GM12875 (cell line): ENCODE data around the gene SYT17.

Experiments
- H3K4me3 ChIP-seq: one replicate; pipeline ENCODE4 v1.5.1; 2011; ENCODE audit warnings: low read depth, low read length, control low read depth
- TF ChIP-seq, protein P1 (sequence below): IDR thresholded peaks from 2 replicates; pipeline ENCODE4 v1.5.1; 2011; ENCODE audit warnings: low read depth, mild to moderate bottlenecking, control low read depth, inconsistent platforms, low read length, moderate library complexity, borderline replicate concordance; ENCODE audit not compliant: insufficient read depth

Gene SYT17

DNA sequence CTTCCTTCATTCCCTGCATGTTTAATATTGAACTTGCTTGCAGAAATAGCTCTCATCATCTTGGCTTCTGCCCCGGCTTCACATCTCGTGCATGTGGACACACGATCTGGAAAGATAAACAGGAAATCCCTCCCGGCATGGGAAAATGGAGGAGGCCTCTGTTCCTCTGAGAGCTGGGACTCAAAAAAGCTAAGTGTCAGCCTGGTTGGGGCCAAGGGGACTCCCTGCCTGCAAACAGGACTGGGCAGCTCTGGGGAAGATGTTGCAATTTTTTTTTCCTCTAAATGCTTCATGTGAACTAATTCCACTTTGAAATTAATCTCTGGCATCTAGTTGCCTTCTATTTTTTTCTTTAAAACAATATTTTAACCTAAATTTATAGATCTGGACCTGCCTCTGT is 29.4 kb upstream of the SYT17 start:
- TF ChIP-seq, protein P1, sequence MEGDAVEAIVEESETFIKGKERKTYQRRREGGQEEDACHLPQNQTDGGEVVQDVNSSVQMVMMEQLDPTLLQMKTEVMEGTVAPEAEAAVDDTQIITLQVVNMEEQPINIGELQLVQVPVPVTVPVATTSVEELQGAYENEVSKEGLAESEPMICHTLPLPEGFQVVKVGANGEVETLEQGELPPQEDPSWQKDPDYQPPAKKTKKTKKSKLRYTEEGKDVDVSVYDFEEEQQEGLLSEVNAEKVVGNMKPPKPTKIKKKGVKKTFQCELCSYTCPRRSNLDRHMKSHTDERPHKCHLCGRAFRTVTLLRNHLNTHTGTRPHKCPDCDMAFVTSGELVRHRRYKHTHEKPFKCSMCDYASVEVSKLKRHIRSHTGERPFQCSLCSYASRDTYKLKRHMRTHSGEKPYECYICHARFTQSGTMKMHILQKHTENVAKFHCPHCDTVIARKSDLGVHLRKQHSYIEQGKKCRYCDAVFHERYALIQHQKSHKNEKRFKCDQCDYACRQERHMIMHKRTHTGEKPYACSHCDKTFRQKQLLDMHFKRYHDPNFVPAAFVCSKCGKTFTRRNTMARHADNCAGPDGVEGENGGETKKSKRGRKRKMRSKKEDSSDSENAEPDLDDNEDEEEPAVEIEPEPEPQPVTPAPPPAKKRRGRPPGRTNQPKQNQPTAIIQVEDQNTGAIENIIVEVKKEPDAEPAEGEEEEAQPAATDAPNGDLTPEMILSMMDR: no peak
- no peak overlapping the region for H3K4me3 ChIP-seq

DNA sequence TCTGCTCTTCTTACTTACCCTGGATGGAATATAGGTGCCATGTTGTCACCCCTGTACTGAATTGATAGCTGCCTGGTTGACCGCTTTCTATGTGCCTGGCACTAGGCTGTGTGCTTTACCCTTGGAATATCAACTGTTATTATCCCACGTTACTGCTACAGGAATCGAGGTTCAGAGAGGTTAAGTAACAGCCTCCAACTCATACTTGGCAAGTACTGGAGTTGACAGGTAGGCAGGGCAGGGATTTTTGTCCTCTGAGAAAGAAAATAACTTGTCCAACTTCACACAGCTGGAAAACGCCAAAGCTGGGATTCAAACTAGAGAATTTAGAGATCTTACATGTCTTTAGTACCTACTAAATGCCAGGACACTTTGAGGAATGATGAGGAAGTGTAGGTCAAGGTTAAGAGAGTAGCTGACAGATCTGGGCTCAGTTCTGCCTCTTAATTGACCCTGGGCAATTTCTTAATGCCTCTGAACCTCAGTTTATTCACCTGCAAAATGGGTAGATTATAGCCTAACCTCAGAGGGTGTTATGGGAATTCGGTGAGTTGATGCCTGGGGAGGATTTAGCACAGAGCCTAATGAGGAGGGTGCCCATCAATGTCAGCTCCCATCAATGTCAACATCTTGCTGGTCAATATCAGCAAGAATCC is 28.5 kb upstream of the SYT17 start:
- TF ChIP-seq, protein P1: no peak
- no peak overlapping the region for H3K4me3 ChIP-seq

DNA sequence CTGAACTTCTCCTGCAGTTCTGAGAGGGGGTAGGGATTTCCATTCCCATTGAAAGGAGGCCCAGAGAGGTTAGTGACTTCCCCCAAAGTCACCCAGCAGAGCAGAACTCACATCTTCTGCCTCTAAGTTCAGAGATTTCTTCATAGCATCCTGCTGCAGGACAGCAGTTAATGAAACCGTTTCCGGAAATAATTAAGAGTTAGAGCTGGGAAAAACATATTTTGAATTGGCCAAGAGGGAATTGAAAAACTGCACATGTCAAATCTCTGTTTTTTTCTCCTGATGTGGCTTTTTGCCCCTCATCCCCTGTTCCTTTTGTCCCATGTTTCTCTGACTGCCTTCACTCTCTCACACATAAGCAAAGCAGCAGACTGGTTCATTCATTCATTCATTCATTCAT is 27.6 kb upstream of the SYT17 start:
- H3K4me3 ChIP-seq: no peak overlapping the region
- TF ChIP-seq, protein P1: no peak

DNA sequence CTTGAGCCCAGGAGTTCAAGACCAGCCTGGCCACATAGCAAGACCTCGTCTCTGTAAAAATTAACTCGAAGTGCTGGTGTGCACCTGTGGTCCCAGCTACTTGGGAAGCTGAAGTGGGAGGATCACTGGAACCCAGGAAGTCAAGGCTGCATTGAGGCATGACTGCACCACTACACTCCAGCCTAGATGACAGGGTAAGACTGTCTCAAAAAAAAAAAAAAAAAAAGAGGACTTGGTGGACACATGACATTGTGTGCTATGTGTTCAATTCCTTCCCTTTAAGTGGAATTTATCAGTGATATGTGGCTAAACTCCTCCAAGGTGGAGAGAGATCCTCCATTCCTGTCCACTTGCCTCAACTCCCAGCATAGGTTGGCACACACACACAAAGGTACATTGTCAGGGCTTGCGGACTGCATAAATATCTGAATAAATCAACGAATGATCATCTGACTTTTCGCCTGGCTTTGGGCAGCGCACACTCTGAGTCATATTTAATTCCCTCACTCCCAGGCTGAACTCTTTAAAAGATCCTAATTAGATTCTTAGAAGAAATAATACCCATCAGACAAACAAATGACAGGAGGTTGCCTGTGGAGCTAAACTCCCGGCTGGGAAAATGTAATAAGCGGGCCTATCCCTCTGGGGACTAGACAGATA is 25.0 kb upstream of the SYT17 start:
- TF ChIP-seq, protein P1: no peak
- no peak overlapping the region for H3K4me3 ChIP-seq

DNA sequence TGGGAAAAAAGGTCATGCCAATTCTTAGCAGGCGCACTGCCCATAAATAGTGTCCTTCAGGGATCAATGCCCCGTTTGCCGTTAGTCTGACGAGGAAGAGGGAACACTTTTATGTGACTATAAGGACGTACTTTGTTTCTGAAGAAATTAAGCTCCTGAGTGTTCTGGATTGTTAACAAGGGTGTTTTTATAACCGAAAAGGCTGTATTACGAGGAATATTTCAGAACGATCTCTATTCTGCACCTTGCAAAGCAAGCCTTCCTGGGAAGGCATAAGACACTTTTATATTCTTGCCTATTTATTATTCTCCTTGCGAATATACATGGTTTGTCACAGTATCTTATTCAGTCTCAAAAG is 24.5 kb upstream of the SYT17 start:
- TF ChIP-seq, protein P1: no peak
- no peak overlapping the region for H3K4me3 ChIP-seq

DNA sequence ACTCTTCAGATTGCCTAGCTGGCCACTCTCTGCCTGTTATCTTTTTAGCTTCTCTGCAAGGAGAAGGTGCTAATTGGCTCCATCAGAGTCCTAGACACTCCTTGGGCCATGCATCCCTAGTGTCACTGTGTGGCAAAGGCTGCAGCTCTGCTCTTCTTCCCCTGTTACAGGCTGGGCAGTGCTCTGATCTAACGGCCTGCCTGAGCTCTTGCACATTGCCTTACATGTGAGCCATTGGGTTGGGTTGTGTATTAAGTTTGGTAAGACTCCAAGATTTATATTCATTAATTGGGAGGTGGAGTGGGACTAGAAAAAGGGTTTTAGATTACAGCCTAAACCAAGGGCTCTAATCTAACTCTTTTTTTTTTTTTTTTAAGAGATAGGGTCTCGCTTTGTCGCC is 23.0 kb upstream of the SYT17 start:
- H3K4me3 ChIP-seq: no peak overlapping the region
- TF ChIP-seq, protein P1: no peak

DNA sequence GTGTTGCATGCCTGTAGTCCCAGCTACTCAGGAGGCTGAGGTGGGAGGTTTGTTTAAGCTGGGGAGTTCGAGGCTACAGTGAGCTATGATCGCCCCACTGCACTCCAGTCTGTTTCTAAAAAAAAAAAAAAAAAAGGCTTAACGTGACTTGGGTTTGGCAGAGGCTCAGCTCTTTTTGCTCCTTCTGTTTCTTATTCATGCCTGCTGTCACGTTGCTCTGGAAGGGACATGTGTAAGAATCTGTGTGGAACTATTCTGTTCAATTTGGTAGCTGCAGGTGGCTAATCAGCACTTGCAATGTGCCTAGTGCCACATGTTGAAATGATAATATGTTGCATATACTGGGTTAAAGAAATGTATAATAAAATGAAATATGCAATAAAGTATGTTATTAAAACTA is 20.9 kb upstream of the SYT17 start:
- no peak overlapping the region for H3K4me3 ChIP-seq
- TF ChIP-seq, protein P1: no peak
